ENCODE measurements around the gene PPP1R2. TPM values are rescaled to one million over a fixed set of nuclear protein-coding genes. Genes with fewer than 3 reads are reported as not detected.
"Not testable (repeated sequence)": the region's sequence is repeated elsewhere in the genome, so short reads cannot be mapped to it uniquely, and the experiment has no call there.

PPP1R2 gene
- polyA plus RNA-seq, 1 of the 3 experiments (the other 2 are of a cell fraction): 8.1 TPM

GRCh38 chr3:195591852-195592251 lies 48.7 kb upstream of the PPP1R2 start:
- TF ChIP-seq NFIC (IDR thresholded peaks at IDR 0.05; ENCODE audit: borderline replicate concordance) (no peak), EP300 (IDR thresholded peaks at IDR 0.05; ENCODE audit: borderline replicate concordance in 1 of 2, low read depth in 1 of 2, low read length in 1 of 2) (no peak), TCF12 (IDR thresholded peaks at IDR 0.05) (no peak), MAX (IDR thresholded peaks at IDR 0.05; ENCODE audit: low read depth) (no peak), SMC3 (IDR thresholded peaks at IDR 0.05; ENCODE audit: low read depth, low read length) (no peak), EZH2phosphoT487 (IDR thresholded peaks at IDR 0.05; ENCODE audit: borderline replicate concordance, low read depth) (no peak), RAD21 (IDR thresholded peaks at IDR 0.05; ENCODE audit: low read length) (no peak), PBX3 (IDR thresholded peaks at IDR 0.05) (no peak)
- Histone ChIP-seq H3F3A (replicated peaks; ENCODE audit: insufficient read depth) (no peaks in the 10 kb centered on the region), H3K9ac (no peak overlapping the region), H3K4me2 (no peak overlapping the region), H3K4me3 (ENCODE audit: low read depth in 2 of 2, low read length in 1 of 2) (no peak overlapping the region), H2AFZ (ENCODE audit: low read depth) (no peak overlapping the region), H3K9me2 (no peaks in the 10 kb centered on the region), H3K9me3 (no peaks in the 10 kb centered on the region), H4K20me1 (ENCODE audit: insufficient read depth) (no peaks in the 10 kb centered on the region), H3K27me3 (ENCODE audit: insufficient read depth) (no peaks in the 10 kb centered on the region; the same call in 1 of the 2 replicates), H3K36me3 (replicated peaks in 1 of 2; ENCODE audit: control insufficient read depth in 1 of 2, insufficient read depth in 2 of 2, low read length in 1 of 2) (no peaks in the 10 kb centered on the region), H3K79me2 (ENCODE audit: insufficient read depth) (no peaks in the 10 kb centered on the region), H3K27ac (ENCODE audit: low read depth in 2 of 2, low read length in 1 of 2) (no peak overlapping the region), H3K4me1 (ENCODE audit: control insufficient read depth in 1 of 2, insufficient read depth in 2 of 2, low read depth in 1 of 2, low read length in 1 of 2) (no peaks in the 10 kb centered on the region)
- POLR2A ChIA-PET: no interaction called here
- CTCF ChIA-PET: no interaction called here
- DNase-seq: no peak
- 52% methylated on average over 2 of the region's 2 CpGs for WGBS (ENCODE audit: low lambda C conversion rate)

- TF ChIP-seq YY1 (IDR thresholded peaks at IDR 0.05; ENCODE audit: low read depth) (no peak), CTCF (IDR thresholded peaks at IDR 0.05) (no peak), RCOR1 (IDR thresholded peaks at IDR 0.05; ENCODE audit: low read length) (no peak), FOSL2 (IDR thresholded peaks at IDR 0.05; ENCODE audit: borderline replicate concordance, low read depth) (no peak)
- DNase-seq: no peak
- H3K27ac ChIP-seq (ENCODE audit: low read depth in 2 of 2, low read length in 1 of 2): no peak overlapping the region
- H3F3A ChIP-seq (replicated peaks; ENCODE audit: insufficient read depth): no peaks in the 10 kb centered on the region
- H3K36me3 ChIP-seq (replicated peaks in 1 of 2; ENCODE audit: control insufficient read depth in 1 of 2, insufficient read depth in 2 of 2, low read length in 1 of 2): no peaks in the 10 kb centered on the region
- H2AFZ ChIP-seq (ENCODE audit: low read depth): no peak overlapping the region
- no peak overlapping the region for H3K4me2 ChIP-seq
- H4K20me1 ChIP-seq (ENCODE audit: insufficient read depth): no peaks in the 10 kb centered on the region
- no peaks in the 10 kb centered on the region for H3K4me1 ChIP-seq (ENCODE audit: control insufficient read depth in 1 of 2, insufficient read depth in 2 of 2, low read depth in 1 of 2, low read length in 1 of 2)
- no peaks in the 10 kb centered on the region; the same call in 1 of the 2 replicates for H3K27me3 ChIP-seq (ENCODE audit: insufficient read depth)
- H3K9me2 ChIP-seq: no peaks in the 10 kb centered on the region
- ChIA-PET POLR2A (no interaction called here), CTCF (no interaction called here)
- no peaks in the 10 kb centered on the region for H3K9me3 ChIP-seq
- no peaks in the 10 kb centered on the region for H3K79me2 ChIP-seq (ENCODE audit: insufficient read depth)
- H3K9ac ChIP-seq: no peak overlapping the region
- H3K4me3 ChIP-seq (ENCODE audit: low read depth in 2 of 2, low read length in 1 of 2): no peak overlapping the region
- 32% methylated on average over 6 of the region's 6 CpGs for WGBS (ENCODE audit: low lambda C conversion rate)
These were observed 48.1 kb upstream of the PPP1R2 start for GRCh38 chr3:195591220-195591619.

GRCh38 chr3:195590381-195590780 lies 47.3 kb upstream of the PPP1R2 start:
- 73% methylated on average over 2 of the region's 2 CpGs for WGBS (ENCODE audit: low lambda C conversion rate)
- H3K4me2 ChIP-seq; H4K20me1 ChIP-seq (ENCODE audit: insufficient read depth); H3K27me3 ChIP-seq (ENCODE audit: insufficient read depth); DNase-seq; H3K9me3 ChIP-seq; H3K27ac ChIP-seq (ENCODE audit: low read depth in 2 of 2, low read length in 1 of 2); H3K9ac ChIP-seq; H2AFZ ChIP-seq (ENCODE audit: low read depth); H3K4me1 ChIP-seq (ENCODE audit: control insufficient read depth in 1 of 2, insufficient read depth in 2 of 2, low read depth in 1 of 2, low read length in 1 of 2); H3K9me2 ChIP-seq; H3K79me2 ChIP-seq (ENCODE audit: insufficient read depth); H3K36me3 ChIP-seq (replicated peaks in 1 of 2; ENCODE audit: control insufficient read depth in 1 of 2, insufficient read depth in 2 of 2, low read length in 1 of 2); H3K4me3 ChIP-seq (ENCODE audit: low read depth in 2 of 2, low read length in 1 of 2); H3F3A ChIP-seq (replicated peaks; ENCODE audit: insufficient read depth); POLR2A ChIA-PET; CTCF ChIA-PET: not testable (repeated sequence)

- DNase-seq; H3K9me3 ChIP-seq; H3K9ac ChIP-seq; H3F3A ChIP-seq (replicated peaks; ENCODE audit: insufficient read depth); H3K27me3 ChIP-seq (ENCODE audit: insufficient read depth); H3K9me2 ChIP-seq; H3K27ac ChIP-seq (ENCODE audit: low read depth in 2 of 2, low read length in 1 of 2); POLR2A ChIA-PET; H4K20me1 ChIP-seq (ENCODE audit: insufficient read depth); CTCF ChIA-PET; H3K79me2 ChIP-seq (ENCODE audit: insufficient read depth); H3K36me3 ChIP-seq (replicated peaks in 1 of 2; ENCODE audit: control insufficient read depth in 1 of 2, insufficient read depth in 2 of 2, low read length in 1 of 2); H3K4me1 ChIP-seq (ENCODE audit: control insufficient read depth in 1 of 2, insufficient read depth in 2 of 2, low read depth in 1 of 2, low read length in 1 of 2); H2AFZ ChIP-seq (ENCODE audit: low read depth); H3K4me2 ChIP-seq; H3K4me3 ChIP-seq (ENCODE audit: low read depth in 2 of 2, low read length in 1 of 2): not testable (repeated sequence)
- WGBS (ENCODE audit: low lambda C conversion rate): 29% methylated on average over 6 of the region's 6 CpGs
These were observed 46.7 kb upstream of the PPP1R2 start for GRCh38 chr3:195589796-195590195.

Measured in SK-N-SH (cell line).